ENCODE measurements around the gene PKD1L1. TPM values are rescaled to one million over a fixed set of nuclear protein-coding genes. Genes with fewer than 3 reads are reported as not detected.

Gene PKD1L1
- total and polyA plus RNA-seq, 3 donors from 2014 or later, result 4.0 to 4.8 (median 4.2) TPM

- Histone ChIP-seq H3K4me1 (no peaks in the 10 kb centered on the region), H3K27ac (no peak overlapping the region), H3K9me3 (no peaks in the 10 kb centered on the region), H3K36me3 (ENCODE audit: low read depth, missing control alignments) (no peaks in the 10 kb centered on the region), H3K27me3 (no peaks in the 10 kb centered on the region), H3K4me3 (no peak overlapping the region)
- intact Hi-C loops (cut with DNase I; ENCODE audit: low total_unique reads), result no loop called here
- TF ChIP-seq POLR2A (IDR thresholded peaks at IDR 0.05), result no peak
- TF ChIP-seq, protein P1, sequence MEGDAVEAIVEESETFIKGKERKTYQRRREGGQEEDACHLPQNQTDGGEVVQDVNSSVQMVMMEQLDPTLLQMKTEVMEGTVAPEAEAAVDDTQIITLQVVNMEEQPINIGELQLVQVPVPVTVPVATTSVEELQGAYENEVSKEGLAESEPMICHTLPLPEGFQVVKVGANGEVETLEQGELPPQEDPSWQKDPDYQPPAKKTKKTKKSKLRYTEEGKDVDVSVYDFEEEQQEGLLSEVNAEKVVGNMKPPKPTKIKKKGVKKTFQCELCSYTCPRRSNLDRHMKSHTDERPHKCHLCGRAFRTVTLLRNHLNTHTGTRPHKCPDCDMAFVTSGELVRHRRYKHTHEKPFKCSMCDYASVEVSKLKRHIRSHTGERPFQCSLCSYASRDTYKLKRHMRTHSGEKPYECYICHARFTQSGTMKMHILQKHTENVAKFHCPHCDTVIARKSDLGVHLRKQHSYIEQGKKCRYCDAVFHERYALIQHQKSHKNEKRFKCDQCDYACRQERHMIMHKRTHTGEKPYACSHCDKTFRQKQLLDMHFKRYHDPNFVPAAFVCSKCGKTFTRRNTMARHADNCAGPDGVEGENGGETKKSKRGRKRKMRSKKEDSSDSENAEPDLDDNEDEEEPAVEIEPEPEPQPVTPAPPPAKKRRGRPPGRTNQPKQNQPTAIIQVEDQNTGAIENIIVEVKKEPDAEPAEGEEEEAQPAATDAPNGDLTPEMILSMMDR (IDR thresholded peaks at IDR 0.05), result no peak
- DNase-seq, result no peak
- WGBS, 2 donors, result 89 to 93% methylated on average over 4 of the region's 4 CpGs
Measured at GRCh38 chr7:47734949-47735291, 213.3 kb downstream of the PKD1L1 start.

- 76 to 82% methylated on average over 11 of the region's 11 CpGs for WGBS, 2 donors
- Histone ChIP-seq H3K4me1 (no peaks in the 10 kb centered on the region), H3K4me3 (no peak overlapping the region), H3K27me3 (no peaks in the 10 kb centered on the region), H3K9me3 (no peaks in the 10 kb centered on the region), H3K36me3 (ENCODE audit: low read depth, missing control alignments) (no peaks in the 10 kb centered on the region), H3K27ac (no peak overlapping the region)
- intact Hi-C loops (cut with DNase I; ENCODE audit: low total_unique reads), result no loop called here
- TF ChIP-seq POLR2A (IDR thresholded peaks at IDR 0.05), result no peak
- TF ChIP-seq, protein P1 (IDR thresholded peaks at IDR 0.05), result no peak
- no peak for DNase-seq
Measured at GRCh38 chr7:47734287-47734948, 213.8 kb downstream of the PKD1L1 start.

GRCh38 chr7:47730142-47730541 lies 218.1 kb downstream of the PKD1L1 start:
- no peaks in the 10 kb centered on the region for H3K27me3 ChIP-seq
- H3K9me3 ChIP-seq, result no peaks in the 10 kb centered on the region
- H3K4me3 ChIP-seq, result no peak overlapping the region
- H3K27ac ChIP-seq, result no peak overlapping the region
- no peaks in the 10 kb centered on the region for H3K4me1 ChIP-seq
- intact Hi-C loops (cut with DNase I; ENCODE audit: low total_unique reads), result no loop called here
- H3K36me3 ChIP-seq (ENCODE audit: low read depth, missing control alignments), result no peaks in the 10 kb centered on the region
- DNase-seq, result no peak
- TF ChIP-seq, protein P1 (IDR thresholded peaks at IDR 0.05), result no peak
- no peak for TF ChIP-seq POLR2A (IDR thresholded peaks at IDR 0.05)
- 80 to 87% methylated on average over 9 of the region's 9 CpGs for WGBS, 2 donors

DNA sequence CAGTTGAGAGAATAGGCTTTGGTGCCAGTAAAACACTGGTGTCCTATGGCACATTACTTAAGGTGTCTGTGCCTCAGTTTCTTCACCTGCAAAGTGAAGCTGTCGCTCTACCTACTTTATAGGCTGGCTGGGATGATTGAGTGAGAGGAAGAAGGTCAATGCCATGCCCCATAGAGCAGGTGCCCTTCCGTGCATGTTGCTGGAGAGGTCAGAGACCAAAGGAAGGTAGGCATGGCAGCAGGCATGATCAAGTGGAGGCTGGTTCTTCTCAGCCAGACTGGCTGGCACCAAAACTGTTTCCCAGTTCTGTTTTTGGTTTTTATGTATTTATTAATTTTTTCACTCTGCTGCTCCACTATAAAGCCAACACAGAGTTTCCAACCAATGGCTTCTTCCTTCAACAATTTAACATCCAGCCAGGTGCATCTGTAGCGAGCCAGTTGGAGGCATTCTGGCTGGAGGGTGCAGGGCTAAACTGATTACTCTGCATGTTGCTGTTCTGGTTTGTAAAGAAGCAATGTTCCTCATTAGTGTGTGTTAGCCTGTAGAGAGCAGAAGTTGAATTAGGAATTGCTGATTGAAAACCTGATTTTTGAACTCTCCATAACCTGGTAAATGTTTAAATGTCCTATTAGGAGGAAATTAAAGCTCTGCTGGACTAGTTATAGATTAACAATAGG lies 222.1 kb downstream of the PKD1L1 start:
- Histone ChIP-seq H3K4me3 (no peak overlapping the region), H3K36me3 (ENCODE audit: low read depth, missing control alignments) (no peaks in the 10 kb centered on the region), H3K9me3 (no peaks in the 10 kb centered on the region), H3K4me1 (no peaks in the 10 kb centered on the region), H3K27me3 (no peaks in the 10 kb centered on the region), H3K27ac (no peak overlapping the region)
- intact Hi-C loops (cut with DNase I; ENCODE audit: low total_unique reads), result no loop called here
- TF ChIP-seq, protein P1 (IDR thresholded peaks at IDR 0.05), result no peak
- TF ChIP-seq POLR2A (IDR thresholded peaks at IDR 0.05), result no peak
- 95% methylated on average over 3 of the region's 3 CpGs for WGBS, 2 donors
- DNase-seq, result no peak
